Suprapubic skin (tissue), 3 donors: ENCODE results near the gene AMT.

ENCODE experiments used
- CTCF ChIP-seq, 2 donors: fragments of 200-600 bp in 1 of 2; fragments of 450-650 bp in 1 of 2; sonication (generic) in 1 of 2; IDR thresholded peaks; one replicate each; pipeline ENCODE4 v1.5.1; 2016 to 2019; ENCODE audit warnings: antibody characterized with exemption in 2 of 2, mild to moderate bottlenecking in 1 of 2, moderate library complexity in 1 of 2
- POLR2A ChIP-seq, 2 donors: fragments of 450-650 bp; IDR thresholded peaks; one replicate each; pipeline ENCODE4 v1.6.1; 2017; ENCODE audit warnings: antibody characterized with exemption in 2 of 2, mild to moderate bottlenecking in 2 of 2, moderate library complexity in 2 of 2

GRCh38 chr3:49465270-49466034 is 43.2 kb upstream of the AMT start:
- TF ChIP-seq CTCF (IDR thresholded peaks at IDR 0.05) (no peak), POLR2A (IDR thresholded peaks at IDR 0.05) (no peak)
